Lower leg skin (tissue), 4 donors: ENCODE measurements around the gene TEK. TPM values are rescaled to one million over a fixed set of nuclear protein-coding genes. Genes with fewer than 3 reads are reported as not detected.

Experiments
- DNase-seq, 2 donors: peaks; one replicate each; pipeline ENCODE4 v3.0.0-alpha.2; 2019; ENCODE audit warnings: low spot score in 2 of 2
- H3K4me3 ChIP-seq: fragments of 200-600 bp; sonication (generic); 2 replicates; pipeline ENCODE4 v1.5.1; 2017; ENCODE audit warnings: mild to moderate bottlenecking, low read depth; ENCODE audit not compliant: poor library complexity, severe bottlenecking
- POLR2A ChIP-seq, 2 donors: fragments of 450-650 bp; IDR thresholded peaks; one replicate each; pipeline ENCODE4 v1.6.1; 2016 to 2017; ENCODE audit warnings: antibody characterized with exemption in 2 of 2, mild to moderate bottlenecking in 1 of 2, moderate library complexity in 1 of 2
- WGBS, 2 donors: methylation state at CpG; one replicate each; pipeline ENCODE4 v1.1.5; 2018; 5-methylcytosine and 5-hydroxymethylcytosine counted together
- intact Hi-C: fragments of 100-400 bp; cut with DNase I; formaldehyde crosslinking; loops from one replicate; pipeline ENCODE4 v1.15.0; 2023; ENCODE audit warnings: low total_unique reads
- total RNA-seq, 4 donors: library from RNA; depleted of rRNA; stranded (reverse); fragments of >200 nt; gene quantifications; one replicate each; pipeline ENCODE4 v1.1.0, GENCODE V29; 2016
- TF ChIP-seq, protein P1 (sequence below), 3 donors: fragments of 450-650 bp; IDR thresholded peaks; one replicate each; pipeline ENCODE4 v1.5.1; 2016; ENCODE audit warnings: antibody characterized with exemption in 3 of 3, mild to moderate bottlenecking in 3 of 3, moderate library complexity in 2 of 3

TEK gene
- total RNA-seq, 4 donors from 2014 or later: 2.5 to 9.2 (median 3.8) TPM

DNA sequence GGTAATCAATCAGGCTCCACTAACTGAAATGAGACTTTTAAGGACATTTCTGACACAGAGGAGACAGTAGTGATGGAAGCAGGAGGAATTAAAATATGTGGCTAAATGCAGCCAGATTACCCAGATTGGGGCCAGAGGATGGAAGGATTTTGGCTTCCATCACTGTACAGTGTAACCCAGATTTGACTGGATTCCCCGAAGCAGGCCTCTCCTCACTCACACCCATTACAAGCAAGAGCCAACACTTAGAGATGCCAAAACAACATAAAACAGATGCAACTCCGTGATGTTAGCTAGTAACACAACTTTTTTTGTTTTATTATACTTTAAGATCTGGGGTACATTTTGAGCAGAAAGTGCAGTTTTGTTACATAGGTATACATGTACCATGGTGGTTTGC is 17.6 kb downstream of the TEK start:
- no peak for DNase-seq
- H3K4me3 ChIP-seq: no peak overlapping the region
- WGBS, 2 donors: 25 to 31% methylated on average over 2 of the region's 2 CpGs
- TF ChIP-seq, protein P1, sequence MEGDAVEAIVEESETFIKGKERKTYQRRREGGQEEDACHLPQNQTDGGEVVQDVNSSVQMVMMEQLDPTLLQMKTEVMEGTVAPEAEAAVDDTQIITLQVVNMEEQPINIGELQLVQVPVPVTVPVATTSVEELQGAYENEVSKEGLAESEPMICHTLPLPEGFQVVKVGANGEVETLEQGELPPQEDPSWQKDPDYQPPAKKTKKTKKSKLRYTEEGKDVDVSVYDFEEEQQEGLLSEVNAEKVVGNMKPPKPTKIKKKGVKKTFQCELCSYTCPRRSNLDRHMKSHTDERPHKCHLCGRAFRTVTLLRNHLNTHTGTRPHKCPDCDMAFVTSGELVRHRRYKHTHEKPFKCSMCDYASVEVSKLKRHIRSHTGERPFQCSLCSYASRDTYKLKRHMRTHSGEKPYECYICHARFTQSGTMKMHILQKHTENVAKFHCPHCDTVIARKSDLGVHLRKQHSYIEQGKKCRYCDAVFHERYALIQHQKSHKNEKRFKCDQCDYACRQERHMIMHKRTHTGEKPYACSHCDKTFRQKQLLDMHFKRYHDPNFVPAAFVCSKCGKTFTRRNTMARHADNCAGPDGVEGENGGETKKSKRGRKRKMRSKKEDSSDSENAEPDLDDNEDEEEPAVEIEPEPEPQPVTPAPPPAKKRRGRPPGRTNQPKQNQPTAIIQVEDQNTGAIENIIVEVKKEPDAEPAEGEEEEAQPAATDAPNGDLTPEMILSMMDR (IDR thresholded peaks at IDR 0.05): no peak
- TF ChIP-seq POLR2A (IDR thresholded peaks at IDR 0.05): no peak
- intact Hi-C loops: no loop called here

DNA sequence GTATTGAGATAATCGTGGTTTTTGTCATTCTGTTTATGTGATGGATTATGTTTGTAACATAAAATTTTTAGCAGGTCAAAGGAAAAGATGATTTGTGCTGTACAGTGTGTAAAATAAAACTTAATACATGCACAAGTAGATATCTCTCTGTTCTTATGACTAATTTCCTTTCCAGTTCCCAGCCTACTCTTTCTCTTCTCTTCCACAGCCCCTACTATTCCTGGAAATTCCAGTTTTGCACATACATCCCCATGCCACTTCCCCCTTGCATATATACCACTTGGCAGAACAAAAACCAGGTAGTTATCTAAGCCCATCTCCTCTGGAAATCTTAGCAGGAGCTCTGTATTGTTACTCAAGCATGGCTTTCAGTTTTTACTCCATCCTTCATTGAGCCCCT is 20.2 kb downstream of the TEK start:
- 68 to 70% methylated on average over 1 of the region's 1 CpG for WGBS, 2 donors
- TF ChIP-seq POLR2A (IDR thresholded peaks at IDR 0.05): no peak
- TF ChIP-seq, protein P1 (IDR thresholded peaks at IDR 0.05): no peak
- H3K4me3 ChIP-seq: no peak overlapping the region
- intact Hi-C loops: no loop called here
- no peak for DNase-seq

DNA sequence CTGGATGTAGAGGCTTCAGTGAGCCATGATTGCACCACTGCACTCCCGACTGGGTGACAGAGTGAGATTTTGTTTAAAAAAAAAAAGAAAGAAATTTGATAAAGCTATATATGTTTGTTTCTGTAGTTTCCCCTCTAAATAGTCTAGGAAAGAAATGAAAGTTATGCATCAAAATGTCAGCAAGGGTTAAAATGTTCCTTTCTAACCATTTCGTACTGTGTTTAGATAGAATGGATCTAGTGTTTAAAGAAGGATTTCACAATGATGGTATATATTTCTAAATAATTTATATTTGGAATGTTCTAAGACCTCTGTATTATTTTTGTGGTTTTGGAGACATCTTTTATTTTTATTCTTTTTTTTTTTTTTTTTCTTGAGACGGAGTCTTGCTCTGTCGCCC is 22.7 kb downstream of the TEK start:
- intact Hi-C loops: no loop called here
- TF ChIP-seq, protein P1 (IDR thresholded peaks at IDR 0.05): no peak
- TF ChIP-seq POLR2A (IDR thresholded peaks at IDR 0.05): no peak
- H3K4me3 ChIP-seq: no peak overlapping the region
- 86 to 92% methylated on average over 4 of the region's 4 CpGs for WGBS, 2 donors
- no peak for DNase-seq

DNA sequence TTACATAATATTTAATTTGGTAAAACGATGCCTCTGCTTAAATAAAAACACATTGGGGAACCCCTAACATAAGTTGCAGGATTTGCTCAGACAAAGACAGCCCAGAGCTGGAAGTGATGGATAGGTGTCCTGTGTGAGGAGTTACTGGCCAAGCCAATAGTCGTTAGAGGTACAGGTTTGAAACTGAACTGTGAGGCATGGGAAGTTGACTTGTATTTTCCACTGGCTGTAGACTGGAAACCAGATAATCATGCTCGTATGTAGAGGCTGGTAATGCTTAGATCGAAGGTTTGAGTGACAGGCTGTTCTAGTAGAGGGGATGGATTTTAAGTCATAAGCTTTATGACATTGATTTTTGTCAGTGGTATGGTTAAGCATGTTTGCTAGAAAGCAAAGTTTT is 24.8 kb downstream of the TEK start:
- TF ChIP-seq POLR2A (IDR thresholded peaks at IDR 0.05): no peak
- TF ChIP-seq, protein P1 (IDR thresholded peaks at IDR 0.05): no peak
- no peak overlapping the region for H3K4me3 ChIP-seq
- 68 to 78% methylated on average over 4 of the region's 4 CpGs for WGBS, 2 donors
- intact Hi-C loops: no loop called here
- no peak for DNase-seq

DNA sequence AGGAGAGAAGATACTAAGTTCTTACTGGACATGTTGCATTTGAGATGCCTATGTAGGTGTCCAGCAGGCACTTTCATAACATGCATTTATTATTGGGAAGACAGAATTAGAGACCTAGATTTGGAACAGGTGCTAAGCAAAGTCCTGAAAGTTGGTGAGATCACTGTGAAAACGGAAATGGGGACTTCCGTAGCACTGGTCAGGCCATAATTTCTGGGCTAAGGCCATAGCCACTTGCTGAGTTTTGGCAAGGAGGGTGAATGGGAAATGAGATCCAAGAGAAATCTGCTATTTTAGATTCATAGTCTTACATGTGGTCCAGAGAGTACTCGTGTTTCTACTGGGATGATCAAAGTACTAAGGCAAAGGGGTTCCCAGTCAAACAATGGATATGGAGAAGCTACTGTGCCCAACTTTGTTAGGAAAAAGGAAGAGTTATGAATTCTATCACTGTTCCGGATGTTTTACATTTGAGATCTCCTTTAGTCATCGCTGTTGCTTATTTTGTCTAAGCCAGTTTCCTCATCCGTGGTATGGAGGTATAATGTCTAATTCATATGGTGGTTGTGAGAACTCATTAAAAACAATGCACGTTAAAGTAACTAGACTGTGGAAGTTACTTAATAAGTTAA is 33.4 kb downstream of the TEK start:
- intact Hi-C loops: no loop called here
- TF ChIP-seq POLR2A (IDR thresholded peaks at IDR 0.05): no peak
- TF ChIP-seq, protein P1 (IDR thresholded peaks at IDR 0.05): no peak
- 68 to 82% methylated on average over 7 of the region's 7 CpGs for WGBS, 2 donors
- H3K4me3 ChIP-seq: no peak overlapping the region
- DNase-seq: no peak

DNA sequence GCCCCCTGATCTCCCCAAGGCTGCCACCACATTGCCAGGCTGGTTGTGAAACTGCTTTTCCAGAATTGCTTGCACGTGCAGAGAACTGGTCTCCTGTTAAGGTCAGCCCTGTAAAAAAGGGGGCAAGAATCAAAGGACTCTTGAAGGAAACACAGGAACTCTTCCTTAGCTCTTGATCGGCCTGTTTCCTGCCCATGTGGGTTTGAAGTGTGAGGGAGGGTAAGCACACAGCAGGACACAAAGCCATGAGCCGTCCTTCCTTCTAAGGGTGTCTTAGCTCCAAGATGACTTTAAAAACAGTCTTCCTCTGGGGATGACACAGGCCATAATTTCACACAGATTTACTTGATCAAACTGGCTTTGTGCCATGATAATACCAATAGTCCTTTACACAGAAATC is 36.1 kb downstream of the TEK start:
- H3K4me3 ChIP-seq: no peak overlapping the region
- no peak for DNase-seq
- intact Hi-C loops: no loop called here
- 50 to 58% methylated on average over 3 of the region's 3 CpGs for WGBS, 2 donors
- TF ChIP-seq, protein P1 (IDR thresholded peaks at IDR 0.05): no peak
- no peak for TF ChIP-seq POLR2A (IDR thresholded peaks at IDR 0.05)
